ENCODE results near the gene KHDC3L. TPM values are rescaled to one million over a fixed set of nuclear protein-coding genes. Genes with fewer than 3 reads are reported as not detected.
A peak's percentile ranks its signal among the peaks of the same experiment; 100 is the strongest.

KHDC3L gene
- polyA plus RNA-seq, 3 donors, result not detected

DNA sequence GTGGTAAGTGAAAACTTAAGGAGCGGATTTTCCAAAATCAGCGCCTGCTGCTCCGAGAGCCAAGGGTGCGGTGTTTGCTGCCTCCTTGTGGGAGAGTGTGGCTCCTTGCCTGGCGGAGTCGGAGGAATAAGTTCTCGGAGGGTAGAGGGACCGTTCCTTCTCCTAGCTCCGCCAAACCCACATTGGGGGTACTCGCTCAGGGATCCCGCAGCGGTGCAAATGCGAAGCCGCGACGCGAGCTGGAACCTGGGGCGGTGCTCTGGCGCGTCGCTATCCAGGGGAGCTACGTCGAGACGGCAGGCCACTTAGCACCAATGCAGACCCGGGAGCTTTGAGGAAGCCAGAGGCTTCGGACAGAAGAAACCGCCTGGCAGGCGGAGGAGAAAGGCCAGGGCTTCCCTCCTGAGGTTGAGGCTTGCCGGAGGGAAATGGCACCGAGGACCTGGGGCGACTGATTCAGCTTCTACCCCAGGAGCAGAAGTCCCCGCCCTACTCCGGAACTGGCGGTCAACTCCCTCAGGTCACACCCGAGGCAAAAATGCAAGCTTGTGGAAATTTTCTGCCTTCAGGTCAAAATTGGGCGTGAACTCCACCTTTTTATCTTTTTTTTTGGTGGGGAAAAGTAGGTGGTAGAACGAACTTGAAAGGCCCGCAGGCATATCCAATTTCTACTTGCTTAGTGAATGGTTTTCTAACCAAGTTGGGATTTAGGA is 26.5 kb downstream of the KHDC3L start:
- no peaks in the 10 kb centered on the region for H3K9me3 Mint-ChIP-seq
- no peaks in the 10 kb centered on the region for H3K36me3 Mint-ChIP-seq
- Histone ChIP-seq H3K4me3 (replicated peaks in 1 of 3; ENCODE audit: low read depth in 2 of 3, low read length in 3 of 3) (peak overlapping the region; percentile 48 to 80 (median 50)), H3K27ac (ENCODE audit: low read depth in 1 of 2, low read length in 2 of 2) (peak overlapping the region; percentile 44 to 82), H2AFZ (ENCODE audit: insufficient read depth, low read depth, low read length, poor library complexity, severe bottlenecking) (peak overlapping the region; percentile 95), H3K4me2 (replicated peaks; ENCODE audit: extremely low read depth, low read length, poor library complexity, severe bottlenecking) (peak overlapping the region; percentile 91), H4K20me1 (ENCODE audit: insufficient read depth, low read length) (no peaks in the 10 kb centered on the region), H3K27me3 (ENCODE audit: control insufficient read depth in 2 of 2, insufficient read depth in 2 of 2, low read length in 2 of 2) (no peaks in the 10 kb centered on the region), H3K4me1 (ENCODE audit: control insufficient read depth in 1 of 2, insufficient read depth in 2 of 2, low read length in 2 of 2) (peaks cover 8 to 12% of the 10 kb centered on the region in 2 donors), H3K9me3 (replicated peaks in 1 of 2; ENCODE audit: control insufficient read depth in 1 of 2, insufficient read depth in 1 of 2, low read length in 2 of 2) (no peaks in the 10 kb centered on the region), H3K36me3 (replicated peaks in 1 of 2; ENCODE audit: control insufficient read depth in 1 of 2, insufficient read depth in 2 of 2, low read length in 2 of 2) (no peaks in the 10 kb centered on the region), H3K79me2 (ENCODE audit: insufficient read depth, low read length) (no peaks in the 10 kb centered on the region), H3K9ac (ENCODE audit: insufficient read depth, low read length, poor library complexity, severe bottlenecking) (peak overlapping the region; percentile 73)
- peak overlapping the region; percentile 37 to 84 (median 67) for H3K27ac Mint-ChIP-seq
- WGBS (ENCODE audit: insufficient coverage), result 1% methylated on average over 31 of the region's 38 CpGs
- peak overlapping the region; percentile 82 to 93 for H3K4me3 Mint-ChIP-seq
- intact Hi-C loops (cut with micrococcal nuclease), result no loop called here
- H3K4me1 Mint-ChIP-seq, result peaks cover 17% of the 10 kb centered on the region
- DNase-seq, result peak; percentile 53 to 71 (median 68)
- TF ChIP-seq, protein P1, sequence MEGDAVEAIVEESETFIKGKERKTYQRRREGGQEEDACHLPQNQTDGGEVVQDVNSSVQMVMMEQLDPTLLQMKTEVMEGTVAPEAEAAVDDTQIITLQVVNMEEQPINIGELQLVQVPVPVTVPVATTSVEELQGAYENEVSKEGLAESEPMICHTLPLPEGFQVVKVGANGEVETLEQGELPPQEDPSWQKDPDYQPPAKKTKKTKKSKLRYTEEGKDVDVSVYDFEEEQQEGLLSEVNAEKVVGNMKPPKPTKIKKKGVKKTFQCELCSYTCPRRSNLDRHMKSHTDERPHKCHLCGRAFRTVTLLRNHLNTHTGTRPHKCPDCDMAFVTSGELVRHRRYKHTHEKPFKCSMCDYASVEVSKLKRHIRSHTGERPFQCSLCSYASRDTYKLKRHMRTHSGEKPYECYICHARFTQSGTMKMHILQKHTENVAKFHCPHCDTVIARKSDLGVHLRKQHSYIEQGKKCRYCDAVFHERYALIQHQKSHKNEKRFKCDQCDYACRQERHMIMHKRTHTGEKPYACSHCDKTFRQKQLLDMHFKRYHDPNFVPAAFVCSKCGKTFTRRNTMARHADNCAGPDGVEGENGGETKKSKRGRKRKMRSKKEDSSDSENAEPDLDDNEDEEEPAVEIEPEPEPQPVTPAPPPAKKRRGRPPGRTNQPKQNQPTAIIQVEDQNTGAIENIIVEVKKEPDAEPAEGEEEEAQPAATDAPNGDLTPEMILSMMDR (IDR thresholded peaks at IDR 0.05), result peak; percentile 53
- H3K27me3 Mint-ChIP-seq (ENCODE audit: low read depth in 3 of 3), result peaks cover 0 to 11% (median 0%) of the 10 kb centered on the region in 3 donors

DNA sequence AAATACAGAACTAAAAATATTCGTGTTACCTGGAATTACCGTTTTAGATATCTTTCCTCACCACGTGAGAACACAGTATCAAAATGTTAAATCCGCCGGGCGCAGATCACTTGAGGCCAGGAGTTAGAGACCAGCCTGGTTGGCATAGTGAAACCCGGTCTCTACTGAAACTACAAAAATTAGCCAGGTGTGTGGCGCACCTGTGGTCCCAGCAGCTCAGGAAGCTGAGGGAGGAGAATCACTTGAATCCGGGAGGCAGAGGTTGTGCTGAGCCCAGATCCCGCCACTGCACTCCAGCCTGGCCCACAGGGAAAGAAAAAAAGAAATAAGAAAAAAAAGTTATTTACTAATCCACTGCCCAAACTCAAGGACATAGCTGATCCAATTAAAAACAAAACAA is 27.4 kb downstream of the KHDC3L start:
- Mint-ChIP-seq H3K9me3 (peaks cover 0 to 4% (median 3%) of the 10 kb centered on the region in 7 donors), H3K36me3 (no peaks in the 10 kb centered on the region), H3K4me3 (no peak overlapping the region), H3K27ac (no peak overlapping the region), H3K27me3 (ENCODE audit: low read depth in 3 of 3) (peaks cover 0 to 11% (median 0%) of the 10 kb centered on the region in 3 donors), H3K4me1 (peaks cover 19% of the 10 kb centered on the region)
- intact Hi-C loops (cut with micrococcal nuclease), result no loop called here
- 98% methylated on average over 5 of the region's 10 CpGs for WGBS (ENCODE audit: insufficient coverage)
- TF ChIP-seq, protein P1 (IDR thresholded peaks at IDR 0.05), result no peak
- Histone ChIP-seq H3K36me3 (replicated peaks in 1 of 2; ENCODE audit: control insufficient read depth in 1 of 2, insufficient read depth in 2 of 2, low read length in 2 of 2) (no peaks in the 10 kb centered on the region), H3K4me3 (replicated peaks in 1 of 3; ENCODE audit: low read depth in 2 of 3, low read length in 3 of 3) (no peak overlapping the region), H2AFZ (ENCODE audit: insufficient read depth, low read depth, low read length, poor library complexity, severe bottlenecking) (no peak overlapping the region), H3K79me2 (ENCODE audit: insufficient read depth, low read length) (no peaks in the 10 kb centered on the region), H4K20me1 (ENCODE audit: insufficient read depth, low read length) (no peaks in the 10 kb centered on the region), H3K4me1 (ENCODE audit: control insufficient read depth in 1 of 2, insufficient read depth in 2 of 2, low read length in 2 of 2) (peaks cover 8 to 12% of the 10 kb centered on the region in 2 donors), H3K9ac (ENCODE audit: insufficient read depth, low read length, poor library complexity, severe bottlenecking) (no peak overlapping the region), H3K27ac (ENCODE audit: low read depth in 1 of 2, low read length in 2 of 2) (no peak overlapping the region), H3K9me3 (replicated peaks in 1 of 2; ENCODE audit: control insufficient read depth in 1 of 2, insufficient read depth in 1 of 2, low read length in 2 of 2) (peaks cover 0 to 6% of the 10 kb centered on the region in 2 donors), H3K27me3 (ENCODE audit: control insufficient read depth in 2 of 2, insufficient read depth in 2 of 2, low read length in 2 of 2) (no peaks in the 10 kb centered on the region), H3K4me2 (replicated peaks; ENCODE audit: extremely low read depth, low read length, poor library complexity, severe bottlenecking) (no peak overlapping the region)
- DNase-seq, result no peak
